Activated CD4-positive, alpha-beta T cell treated with anti-CD3 and anti-CD28 coated beads, Interleukin-2, amount 50 U/mL, for 4 hours (primary cell): ENCODE results near the gene RBFOX1.

Experiments
- DNase-seq, 2 experiments: peaks; one replicate each; pipeline ENCODE4 v3.0.0-alpha.2; 2020

Gene RBFOX1

GRCh38 chr16:7335991-7336634 lies 3.5 kb downstream of the RBFOX1 start:
- DNase-seq: no peak

- DNase-seq: no peak
Measured at GRCh38 chr16:7336742-7337141, 4.1 kb downstream of the RBFOX1 start.

GRCh38 chr16:7338826-7339225 lies 6.2 kb downstream of the RBFOX1 start:
- no peak for DNase-seq

GRCh38 chr16:7339700-7340099 lies 7.1 kb downstream of the RBFOX1 start:
- DNase-seq: no peak

- DNase-seq: no peak
Measured at GRCh38 chr16:7340938-7341337, 8.3 kb downstream of the RBFOX1 start.

GRCh38 chr16:7342598-7342997 lies 10.0 kb downstream of the RBFOX1 start:
- DNase-seq: no peak

- no peak for DNase-seq
Measured at GRCh38 chr16:7343243-7343642, 10.6 kb downstream of the RBFOX1 start.

- DNase-seq: no peak
Measured at GRCh38 chr16:7344830-7345780, 12.5 kb downstream of the RBFOX1 start.

GRCh38 chr16:7350806-7351205 lies 18.2 kb downstream of the RBFOX1 start:
- no peak for DNase-seq

- no peak for DNase-seq
Measured at GRCh38 chr16:7351610-7352510, 19.2 kb downstream of the RBFOX1 start.

- DNase-seq: no peak
Measured at GRCh38 chr16:7355758-7356157, 23.1 kb downstream of the RBFOX1 start.

GRCh38 chr16:7361416-7362129 lies 28.9 kb downstream of the RBFOX1 start:
- no peak for DNase-seq

GRCh38 chr16:7362231-7362630 lies 29.6 kb downstream of the RBFOX1 start:
- DNase-seq: no peak

- no peak for DNase-seq
Measured at GRCh38 chr16:7363422-7364417, 31.1 kb downstream of the RBFOX1 start.

- no peak for DNase-seq
Measured at GRCh38 chr16:7366041-7366440, 33.4 kb downstream of the RBFOX1 start.

- no peak for DNase-seq
Measured at GRCh38 chr16:7366993-7367880, 34.6 kb downstream of the RBFOX1 start.

- DNase-seq: no peak
Measured at GRCh38 chr16:7369204-7369603, 36.6 kb downstream of the RBFOX1 start.

GRCh38 chr16:7372095-7372494 lies 39.5 kb downstream of the RBFOX1 start:
- no peak for DNase-seq

GRCh38 chr16:7373776-7374175 lies 41.1 kb downstream of the RBFOX1 start:
- no peak for DNase-seq

GRCh38 chr16:7374614-7375174 lies 42.0 kb downstream of the RBFOX1 start:
- DNase-seq: no peak
